Left lung (tissue), 10 donors: ENCODE measurements around the gene EFL1. TPM values are rescaled to one million over a fixed set of nuclear protein-coding genes. Genes with fewer than 3 reads are reported as not detected.
"Not testable (repeated sequence)": the region's sequence is repeated elsewhere in the genome, so short reads cannot be mapped to it uniquely, and the experiment has no call there.

ENCODE experiments used
- ATAC-seq: fragments of 200-7000 bp; cut with Tn5 transposase; one replicate; pipeline ENCODE4 v1.9.1; 2020; ENCODE audit warnings: moderate library complexity
- DNase-seq, 4 donors: peaks; one replicate each; pipeline ENCODE4 v3.0.0-alpha.2; 2013 to 2020
- H3K27ac ChIP-seq, 2 donors: fragments of 200-600 bp; sonication (generic) in 1 of 2; one replicate each; pipeline versions ENCODE4 v1.5.0 to v1.8.0; 2020 to 2021
- H3K27me3 ChIP-seq, 2 donors: fragments of 200-600 bp; sonication (generic) in 1 of 2; one replicate each; pipeline versions ENCODE4 v1.5.0 to v1.8.0; 2020 to 2021
- H3K36me3 ChIP-seq, 2 donors: fragments of 200-600 bp; sonication (generic) in 1 of 2; one replicate each; pipeline versions ENCODE4 v1.5.0 to v1.8.0; 2020 to 2021
- H3K4me1 ChIP-seq, 2 donors: fragments of 200-600 bp; one replicate each; pipeline ENCODE4 v1.8.0; 2021
- H3K4me3 ChIP-seq, 2 donors: fragments of 200-600 bp; sonication (generic) in 1 of 2; one replicate each; pipeline versions ENCODE4 v1.5.0 to v1.8.0; 2020 to 2021; ENCODE audit warnings: mild to moderate bottlenecking in 1 of 2
- H3K9me3 ChIP-seq, 2 donors: fragments of 200-600 bp; sonication (generic) in 1 of 2; one replicate each; pipeline versions ENCODE4 v1.5.0 to v1.8.0; 2020 to 2021
- intact Hi-C, 2 donors: fragments of 100-400 bp; cut with DNase I; formaldehyde crosslinking; loops; one replicate each; pipeline versions ENCODE4 v1.11.2 to v1.14.2; 2022
- polyA plus RNA-seq, 6 donors: library from polyadenylated mRNA; unstranded; fragments of 120-200 nt; gene quantifications; one replicate each; pipeline ENCODE4 v1.2.1, GENCODE V29; 2013; ENCODE audit not compliant: insufficient read length in 6 of 6
- total RNA-seq, 2 donors: library from RNA; stranded (reverse); fragmentation: NEBNext Ultra II Directional; extraction: Animal tissue kit (Norgen Biotek cat#: 25700); gene quantifications; one replicate each; pipeline ENCODE4 v1.2.1, GENCODE V29; 2021
- TF ChIP-seq, protein P1 (sequence below), 2 donors: fragments of 200-600 bp; sonication (generic) in 1 of 2; IDR thresholded peaks; one replicate each; pipeline versions ENCODE4 v1.5.0 to v1.8.0; 2021; ENCODE audit warnings: antibody characterized with exemption in 2 of 2
- donor health status: DM: no; HTN: yes; CAD: no.
- donor health status: DM: no; HTN: no; CAD: no.

EFL1 gene
- total and polyA plus RNA-seq, 8 donors, result 14.7 to 21.8 (median 18.0) TPM

DNA sequence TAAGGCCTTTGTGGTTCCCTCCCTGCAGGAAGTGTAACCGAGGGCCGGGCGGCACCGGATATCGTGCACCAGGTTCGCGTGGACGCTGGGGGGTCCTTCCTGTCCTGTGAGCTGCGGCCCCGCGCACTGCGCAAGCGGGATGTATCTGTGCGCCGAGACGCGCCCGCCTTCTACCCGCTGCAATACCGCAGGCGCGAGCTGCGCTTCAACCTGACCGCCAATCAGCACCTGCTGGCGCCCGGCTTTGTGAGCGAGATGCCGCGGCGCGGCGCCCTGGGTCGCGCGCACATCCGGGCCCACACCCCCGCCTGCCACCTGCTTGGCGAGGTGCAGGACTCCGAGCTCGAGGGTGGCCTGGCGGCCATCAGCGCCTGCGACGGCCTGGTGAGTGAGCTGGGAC lies 36.0 kb upstream of the EFL1 start:
- Histone ChIP-seq H3K27ac (no peak overlapping the region), H3K36me3 (no peaks in the 10 kb centered on the region), H3K27me3 (peaks cover 0 to 10% of the 10 kb centered on the region in 2 donors), H3K9me3 (no peaks in the 10 kb centered on the region), H3K4me3 (no peak overlapping the region), H3K4me1 (no peaks in the 10 kb centered on the region)
- ATAC-seq (no peak), DNase-seq (peak in 1 of 4 donors; percentile 13)
- TF ChIP-seq, protein P1, sequence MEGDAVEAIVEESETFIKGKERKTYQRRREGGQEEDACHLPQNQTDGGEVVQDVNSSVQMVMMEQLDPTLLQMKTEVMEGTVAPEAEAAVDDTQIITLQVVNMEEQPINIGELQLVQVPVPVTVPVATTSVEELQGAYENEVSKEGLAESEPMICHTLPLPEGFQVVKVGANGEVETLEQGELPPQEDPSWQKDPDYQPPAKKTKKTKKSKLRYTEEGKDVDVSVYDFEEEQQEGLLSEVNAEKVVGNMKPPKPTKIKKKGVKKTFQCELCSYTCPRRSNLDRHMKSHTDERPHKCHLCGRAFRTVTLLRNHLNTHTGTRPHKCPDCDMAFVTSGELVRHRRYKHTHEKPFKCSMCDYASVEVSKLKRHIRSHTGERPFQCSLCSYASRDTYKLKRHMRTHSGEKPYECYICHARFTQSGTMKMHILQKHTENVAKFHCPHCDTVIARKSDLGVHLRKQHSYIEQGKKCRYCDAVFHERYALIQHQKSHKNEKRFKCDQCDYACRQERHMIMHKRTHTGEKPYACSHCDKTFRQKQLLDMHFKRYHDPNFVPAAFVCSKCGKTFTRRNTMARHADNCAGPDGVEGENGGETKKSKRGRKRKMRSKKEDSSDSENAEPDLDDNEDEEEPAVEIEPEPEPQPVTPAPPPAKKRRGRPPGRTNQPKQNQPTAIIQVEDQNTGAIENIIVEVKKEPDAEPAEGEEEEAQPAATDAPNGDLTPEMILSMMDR (IDR thresholded peaks at IDR 0.05), result no peak
- intact Hi-C loops, result no loop called here

DNA sequence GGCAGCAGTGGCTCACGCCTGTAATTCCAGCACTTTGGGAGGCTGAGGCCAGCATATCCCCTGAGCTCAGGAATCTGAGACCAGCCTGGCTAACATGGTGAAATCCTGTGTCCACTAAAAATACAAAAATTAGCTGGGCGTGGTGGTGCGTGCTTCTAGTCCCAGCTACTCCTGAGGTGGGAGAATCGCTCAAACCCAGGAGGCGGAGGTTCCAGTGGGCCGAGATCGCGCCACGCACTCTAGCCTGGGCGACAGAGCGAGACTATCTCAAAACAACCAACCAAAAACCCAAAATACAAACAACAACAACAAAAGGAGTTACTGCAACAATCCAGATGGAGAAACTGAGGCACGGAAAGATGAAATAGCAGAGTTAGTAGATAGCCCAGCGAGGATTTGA lies 35.5 kb upstream of the EFL1 start:
- Histone ChIP-seq H3K9me3 (no peaks in the 10 kb centered on the region), H3K27me3 (peaks cover 0 to 10% of the 10 kb centered on the region in 2 donors), H3K4me1 (no peaks in the 10 kb centered on the region), H3K4me3 (no peak overlapping the region), H3K36me3 (no peaks in the 10 kb centered on the region), H3K27ac (no peak overlapping the region)
- ATAC-seq, result no peak
- no peak for DNase-seq
- intact Hi-C loops, result no loop called here
- TF ChIP-seq, protein P1 (IDR thresholded peaks at IDR 0.05), result no peak

DNA sequence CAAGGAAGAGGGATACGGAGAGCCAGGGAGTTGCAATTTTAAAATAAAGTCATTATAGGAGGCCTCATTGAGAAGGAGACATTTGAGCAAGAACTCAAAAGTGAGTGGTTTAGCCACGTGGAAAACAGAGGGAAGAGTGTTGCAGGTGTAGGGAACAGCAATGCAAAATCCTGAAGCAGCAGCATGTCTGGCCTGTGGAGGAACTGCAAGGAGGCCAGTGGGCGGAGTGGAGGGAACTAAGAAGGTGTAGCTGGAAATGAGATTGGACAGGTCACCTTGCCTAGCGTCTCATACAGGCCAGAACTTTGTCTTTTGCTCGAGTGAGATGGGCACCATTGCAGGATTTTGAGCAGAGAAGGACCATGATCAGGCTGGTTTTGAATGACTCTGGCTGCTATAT lies 35.0 kb upstream of the EFL1 start:
- intact Hi-C loops, result no loop called here
- H3K27ac ChIP-seq, result no peak overlapping the region
- TF ChIP-seq, protein P1 (IDR thresholded peaks at IDR 0.05), result no peak
- no peaks in the 10 kb centered on the region for H3K36me3 ChIP-seq
- H3K4me1 ChIP-seq, result no peaks in the 10 kb centered on the region
- peaks cover 0 to 10% of the 10 kb centered on the region in 2 donors for H3K27me3 ChIP-seq
- H3K9me3 ChIP-seq, result no peaks in the 10 kb centered on the region
- DNase-seq (no peak), ATAC-seq (no peak)
- H3K4me3 ChIP-seq, result no peak overlapping the region

DNA sequence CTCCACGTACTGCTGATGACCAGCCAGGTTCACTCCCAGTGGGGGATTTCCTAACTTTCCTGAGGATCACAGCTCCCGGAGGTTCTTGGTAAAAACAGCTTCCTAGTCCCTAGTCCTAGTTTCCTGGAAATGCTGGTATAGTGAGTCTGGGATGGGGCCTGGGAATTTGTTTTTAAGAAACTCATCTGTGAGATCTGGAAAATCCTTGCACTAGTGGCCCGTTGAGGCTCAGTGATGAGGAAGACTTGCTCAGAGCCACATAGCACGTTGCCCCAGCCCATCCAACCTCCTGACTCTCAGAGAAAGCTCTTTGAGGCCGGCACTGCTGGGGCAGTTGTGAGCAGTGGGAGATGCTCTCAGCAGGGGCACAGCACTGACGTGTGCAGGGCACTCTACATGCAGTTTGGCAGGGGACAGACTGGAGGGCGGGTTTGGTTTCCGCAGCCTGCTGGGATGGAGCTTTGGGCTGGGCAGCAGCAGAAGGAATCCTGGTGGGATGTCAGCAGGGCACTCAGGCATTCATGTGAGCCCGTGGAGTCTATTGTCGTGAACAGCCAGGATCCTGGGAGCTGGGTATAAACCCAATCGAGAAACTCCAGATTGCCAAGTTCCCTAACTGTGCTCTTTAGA lies 31.6 kb upstream of the EFL1 start:
- ATAC-seq (no peak), DNase-seq (no peak)
- intact Hi-C loops, result no loop called here
- TF ChIP-seq, protein P1 (IDR thresholded peaks at IDR 0.05), result no peak
- no peak overlapping the region for H3K27ac ChIP-seq
- H3K4me3 ChIP-seq, result no peak overlapping the region
- no peaks in the 10 kb centered on the region for H3K4me1 ChIP-seq
- peaks cover 0 to 10% of the 10 kb centered on the region in 2 donors for H3K27me3 ChIP-seq
- no peaks in the 10 kb centered on the region for H3K36me3 ChIP-seq
- no peaks in the 10 kb centered on the region for H3K9me3 ChIP-seq

DNA sequence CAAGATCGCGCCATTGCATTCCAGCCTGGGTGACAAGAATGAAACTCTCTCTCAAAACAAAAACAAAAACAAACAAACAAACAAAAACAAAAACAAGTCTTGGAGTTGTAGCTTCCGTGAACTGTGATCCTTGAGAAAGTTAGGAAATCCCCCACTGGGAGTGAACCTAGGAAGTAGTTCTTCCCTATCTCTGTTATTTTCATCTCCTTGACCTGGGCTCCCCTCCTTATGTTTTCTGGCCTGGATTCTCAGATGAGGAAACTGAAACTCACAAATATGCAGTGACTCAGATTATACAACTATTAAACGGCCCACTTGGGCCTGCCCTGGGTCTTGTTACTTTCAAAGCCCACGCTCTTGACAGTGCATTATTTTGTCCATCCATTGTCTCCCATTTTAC lies 29.7 kb upstream of the EFL1 start:
- Histone ChIP-seq H3K27ac (no peak overlapping the region), H3K9me3 (no peaks in the 10 kb centered on the region), H3K4me3 (no peak overlapping the region), H3K36me3 (no peaks in the 10 kb centered on the region), H3K4me1 (no peaks in the 10 kb centered on the region), H3K27me3 (no peaks in the 10 kb centered on the region)
- TF ChIP-seq, protein P1 (IDR thresholded peaks at IDR 0.05), result no peak
- DNase-seq (no peak), ATAC-seq (no peak)
- intact Hi-C loops, result no loop called here

DNA sequence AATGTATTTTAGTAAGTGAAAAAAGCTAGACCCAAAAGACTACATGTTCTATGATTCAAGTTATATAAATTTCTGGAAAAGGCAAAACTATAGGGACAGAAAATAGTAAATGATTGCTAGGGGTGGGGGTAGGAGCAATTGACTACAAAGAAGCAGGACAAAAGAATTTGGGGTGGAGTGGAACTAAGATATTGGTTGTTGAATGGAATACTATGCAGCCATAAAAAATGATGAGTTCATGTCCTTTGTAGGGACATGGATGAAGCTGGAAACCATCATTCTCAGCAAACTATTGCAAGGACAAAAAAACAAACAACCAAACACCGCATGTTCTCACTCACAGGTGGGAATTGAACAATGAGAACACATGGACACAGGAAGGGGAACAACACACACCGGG lies 25.7 kb upstream of the EFL1 start:
- H3K27me3 ChIP-seq, H3K36me3 ChIP-seq, ATAC-seq, H3K4me1 ChIP-seq, DNase-seq, intact Hi-C loops, H3K27ac ChIP-seq, H3K9me3 ChIP-seq, H3K4me3 ChIP-seq: not testable (repeated sequence)

DNA sequence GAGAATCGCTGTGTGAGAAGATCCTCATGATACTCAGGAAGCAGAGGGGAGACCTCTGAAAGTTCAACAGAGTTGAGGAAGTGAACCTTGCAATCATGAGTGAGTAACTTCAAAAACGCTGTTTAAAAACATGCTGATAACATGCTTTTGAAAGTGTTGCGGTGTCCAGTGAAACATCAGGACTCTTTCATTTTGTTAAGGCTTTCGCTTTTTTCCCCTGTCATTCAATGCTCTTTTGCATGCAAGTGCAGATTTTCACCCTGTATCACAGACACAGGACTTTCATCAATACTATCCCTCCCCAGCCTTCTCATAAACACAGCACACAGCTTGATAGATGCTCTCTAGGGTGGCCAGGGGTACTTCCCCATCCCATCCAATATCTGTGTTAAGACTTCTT lies 23.9 kb upstream of the EFL1 start:
- H3K4me3 ChIP-seq, H3K4me1 ChIP-seq, ATAC-seq, DNase-seq, H3K27ac ChIP-seq, intact Hi-C loops, H3K27me3 ChIP-seq, H3K36me3 ChIP-seq, H3K9me3 ChIP-seq: not testable (repeated sequence)

DNA sequence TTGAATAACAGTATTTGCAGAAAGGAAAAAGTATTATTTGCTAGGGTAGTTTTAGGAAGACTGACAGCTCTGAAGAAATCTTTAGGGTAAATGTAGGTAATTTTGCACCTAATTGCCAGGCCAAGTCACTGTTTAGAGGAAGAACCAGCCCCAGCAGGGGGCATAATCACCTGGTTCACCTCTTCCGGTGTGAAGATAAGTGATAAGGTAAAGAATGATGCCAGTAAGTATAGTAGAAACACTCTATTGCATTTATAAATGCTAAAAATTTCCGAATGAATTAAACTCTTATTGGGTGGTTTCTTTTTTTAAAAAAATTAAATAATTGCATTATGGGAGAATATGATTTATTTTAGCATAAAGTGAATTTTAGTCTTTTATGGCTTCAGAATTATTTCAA lies 21.8 kb upstream of the EFL1 start:
- ATAC-seq, H3K4me1 ChIP-seq, H3K27me3 ChIP-seq, H3K36me3 ChIP-seq, H3K4me3 ChIP-seq, H3K27ac ChIP-seq, DNase-seq, H3K9me3 ChIP-seq, intact Hi-C loops: not testable (repeated sequence)

DNA sequence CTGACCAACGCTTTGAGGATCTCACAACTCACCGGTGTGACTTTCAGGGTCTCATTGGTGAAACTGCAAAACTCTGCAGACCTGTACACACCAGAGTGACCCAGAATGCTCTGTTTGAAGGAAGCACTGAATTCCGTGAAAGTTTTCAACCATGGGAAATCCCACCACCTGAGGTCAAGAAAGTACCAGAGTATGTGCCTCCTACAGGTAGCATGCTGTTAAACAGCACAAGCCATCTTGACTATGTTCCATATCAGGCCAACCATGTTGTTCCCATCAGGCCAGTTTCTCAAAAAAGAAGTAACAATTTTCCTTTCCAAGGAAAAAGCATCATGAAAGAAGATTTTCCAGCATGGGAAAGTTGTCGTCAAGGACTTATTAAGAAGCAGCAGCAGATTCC lies 19.9 kb upstream of the EFL1 start:
- H3K27me3 ChIP-seq, H3K4me1 ChIP-seq, H3K9me3 ChIP-seq, H3K4me3 ChIP-seq, H3K36me3 ChIP-seq, intact Hi-C loops, ATAC-seq, DNase-seq, H3K27ac ChIP-seq: not testable (repeated sequence)
